H1 (cell line): ENCODE measurements around the gene C2CD4D.
A peak's percentile ranks its signal among the peaks of the same experiment; 100 is the strongest.

Experiments used
- ASH2L ChIP-seq: fragments of 200-600, 300-600 bp; sonication (generic); IDR thresholded peaks from one replicate; pipeline ENCODE4 v1.7.1; 2017; ENCODE audit warnings: low read length
- CTCF ChIP-seq, 3 experiments: IDR thresholded peaks; 1 replicate in 2 of 3; 2 replicates in 1 of 3; pipeline versions ENCODE4 v1.5.1 to v1.6.1; 2011; ENCODE audit warnings: low read length in 3 of 3, mild to moderate bottlenecking in 3 of 3, inconsistent platforms in 2 of 3, low read depth in 1 of 3, moderate library complexity in 1 of 3; ENCODE audit not compliant: insufficient read depth in 1 of 3; ENCODE audit errors: control extremely low read depth in 1 of 3
- POLR2A ChIP-seq, 2 experiments: IDR thresholded peaks; 1 replicate in 1 of 2; 2 replicates in 1 of 2; pipeline ENCODE4 v1.6.1; 2011; ENCODE audit warnings: low read depth in 2 of 2, low read length in 2 of 2, mild to moderate bottlenecking in 2 of 2; ENCODE audit errors: control extremely low read depth in 1 of 2
- SRF ChIP-seq: IDR thresholded peaks from 2 replicates; pipeline ENCODE4 v1.6.1; 2011; ENCODE audit warnings: mild to moderate bottlenecking, low read depth, low read length, moderate library complexity

- TF ChIP-seq CTCF (IDR thresholded peaks at IDR 0.05; ENCODE audit: control extremely low read depth in 1 of 3, insufficient read depth in 1 of 3, low read depth in 1 of 3, low read length in 3 of 3) (peak in 1 of 3 experiments; percentile 17; a peak in 1 of 4 replicates), SRF (no peak), ASH2L (no peak), POLR2A (IDR thresholded peaks at IDR 0.05; ENCODE audit: control extremely low read depth in 1 of 2, low read depth in 2 of 2, low read length in 2 of 2) (no peak)
Measured at GRCh38 chr1:151888972-151889570, 49.5 kb upstream of the C2CD4D start.
